EL (cell line): Measurements from ENCODE around the gene MRPS9.

ENCODE experiments used
- DNase-seq: peaks from one replicate; pipeline ENCODE4 v3.0.0-alpha.2; 2016

The MRPS9 gene

GRCh38 chr2:105080461-105080860 is 42.6 kb downstream of the MRPS9 start:
- no peak for DNase-seq

- peak; percentile 9 for DNase-seq
Observed at GRCh38 chr2:105081006-105081601, 43.2 kb downstream of the MRPS9 start.

GRCh38 chr2:105082107-105082506 is 44.2 kb downstream of the MRPS9 start:
- DNase-seq = no peak

- no peak for DNase-seq
Observed at GRCh38 chr2:105085525-105085924, 47.7 kb downstream of the MRPS9 start.

- no peak for DNase-seq
Observed at GRCh38 chr2:105087273-105087672, 49.4 kb downstream of the MRPS9 start.

- DNase-seq = no peak
Observed at GRCh38 chr2:105090091-105090490, 52.2 kb downstream of the MRPS9 start.

- no peak for DNase-seq
Observed at GRCh38 chr2:105092797-105093196, 54.9 kb downstream of the MRPS9 start.

GRCh38 chr2:105099153-105099552 is 61.3 kb downstream of the MRPS9 start:
- DNase-seq = no peak

- DNase-seq = no peak
Observed at GRCh38 chr2:105100046-105100840, 62.4 kb downstream of the MRPS9 start.

- no peak for DNase-seq
Observed at GRCh38 chr2:105102001-105102400, 64.1 kb downstream of the MRPS9 start.

- peak; percentile 88 for DNase-seq
Observed at GRCh38 chr2:105102963-105103421, 65.1 kb downstream of the MRPS9 start.

GRCh38 chr2:105103481-105103880 is 65.6 kb downstream of the MRPS9 start:
- DNase-seq = no peak

GRCh38 chr2:105104208-105104731 is 66.4 kb downstream of the MRPS9 start:
- peak; percentile 81 for DNase-seq

- DNase-seq = no peak
Observed at GRCh38 chr2:105110295-105110829, 72.5 kb downstream of the MRPS9 start.

GRCh38 chr2:105111365-105112150 is 73.7 kb downstream of the MRPS9 start:
- DNase-seq = no peak

- no peak for DNase-seq
Observed at GRCh38 chr2:105112345-105112744, 74.5 kb downstream of the MRPS9 start.

GRCh38 chr2:105113616-105114291 is 75.9 kb downstream of the MRPS9 start:
- no peak for DNase-seq

- peak; percentile 63 for DNase-seq
Observed at GRCh38 chr2:105114551-105114950, 76.7 kb downstream of the MRPS9 start.

GRCh38 chr2:105116348-105116747 is 78.5 kb downstream of the MRPS9 start:
- no peak for DNase-seq

GRCh38 chr2:105117565-105117964 is 79.7 kb downstream of the MRPS9 start:
- DNase-seq = no peak

- DNase-seq = no peak
Observed at GRCh38 chr2:105118960-105119359, 81.1 kb downstream of the MRPS9 start.

GRCh38 chr2:105121434-105121833 is 83.6 kb downstream of the MRPS9 start:
- no peak for DNase-seq

GRCh38 chr2:105125428-105125827 is 87.6 kb downstream of the MRPS9 start:
- DNase-seq = peak; percentile 14
